ENCODE data around the gene ZNF536. TPM values are rescaled to one million over a fixed set of nuclear protein-coding genes. Genes with fewer than 3 reads are reported as not detected.

Gene ZNF536
- total RNA-seq, 6 donors from 2014 or later: 0.34 to 0.78 (median 0.71) TPM; not detected in 2

- WGBS, 2 donors: 90 to 91% methylated on average over 10 of the region's 10 CpGs
- DNase-seq: no peak
- TF ChIP-seq CTCF (IDR thresholded peaks at IDR 0.05): no peak
- TF ChIP-seq POLR2AphosphoS5 (IDR thresholded peaks at IDR 0.05): no peak
- no peak for TF ChIP-seq EP300 (IDR thresholded peaks at IDR 0.05)
- no peak for TF ChIP-seq POLR2A (IDR thresholded peaks at IDR 0.05)
- no peaks in the 10 kb centered on the region for H3K9me3 ChIP-seq
- no peaks in the 10 kb centered on the region for H3K4me1 ChIP-seq
- H3K27me3 ChIP-seq: no peaks in the 10 kb centered on the region
- H3K36me3 ChIP-seq: no peaks in the 10 kb centered on the region
- ATAC-seq (ENCODE audit: low FRiP score in 2 of 2): no peak
- H3K4me3 ChIP-seq: no peak overlapping the region
- no peak overlapping the region for H3K27ac ChIP-seq
Observed at GRCh38 chr19:30332445-30333234, 39.5 kb upstream of the ZNF536 start.

- 75% methylated on average over 12 of the region's 12 CpGs for WGBS, 2 donors
- Histone ChIP-seq H3K27me3 (no peaks in the 10 kb centered on the region), H3K4me3 (no peak overlapping the region), H3K9me3 (no peaks in the 10 kb centered on the region), H3K4me1 (no peaks in the 10 kb centered on the region), H3K36me3 (no peaks in the 10 kb centered on the region), H3K27ac (no peak overlapping the region)
- no peak for TF ChIP-seq CTCF (IDR thresholded peaks at IDR 0.05)
- TF ChIP-seq EP300 (IDR thresholded peaks at IDR 0.05): no peak
- no peak for TF ChIP-seq POLR2A (IDR thresholded peaks at IDR 0.05)
- TF ChIP-seq POLR2AphosphoS5 (IDR thresholded peaks at IDR 0.05): no peak
- ATAC-seq (ENCODE audit: low FRiP score in 2 of 2) (no peak), DNase-seq (no peak)
Observed at GRCh38 chr19:30333291-30334065, 38.7 kb upstream of the ZNF536 start.

- Histone ChIP-seq H3K4me1 (no peaks in the 10 kb centered on the region), H3K4me3 (no peak overlapping the region), H3K27ac (no peak overlapping the region), H3K27me3 (no peaks in the 10 kb centered on the region), H3K36me3 (no peaks in the 10 kb centered on the region), H3K9me3 (no peaks in the 10 kb centered on the region)
- no peak for DNase-seq
- no peak for TF ChIP-seq CTCF (IDR thresholded peaks at IDR 0.05)
- no peak for TF ChIP-seq EP300 (IDR thresholded peaks at IDR 0.05)
- no peak for TF ChIP-seq POLR2AphosphoS5 (IDR thresholded peaks at IDR 0.05)
- TF ChIP-seq POLR2A (IDR thresholded peaks at IDR 0.05): no peak
- ATAC-seq (ENCODE audit: low FRiP score in 2 of 2): no peak
- 86 to 90% methylated on average over 7 to 10 of the region's 10 CpGs for WGBS, 2 donors
Observed at GRCh38 chr19:30334841-30335240, 37.3 kb upstream of the ZNF536 start.

- H3K9me3 ChIP-seq: no peaks in the 10 kb centered on the region
- 79 to 80% methylated on average over 14 of the region's 14 CpGs for WGBS, 2 donors
- no peak overlapping the region for H3K27ac ChIP-seq
- no peaks in the 10 kb centered on the region for H3K4me1 ChIP-seq
- H3K4me3 ChIP-seq: no peak overlapping the region
- TF ChIP-seq POLR2AphosphoS5 (IDR thresholded peaks at IDR 0.05): no peak
- no peak for TF ChIP-seq POLR2A (IDR thresholded peaks at IDR 0.05)
- no peak for TF ChIP-seq EP300 (IDR thresholded peaks at IDR 0.05)
- no peak for TF ChIP-seq CTCF (IDR thresholded peaks at IDR 0.05)
- no peaks in the 10 kb centered on the region for H3K27me3 ChIP-seq
- ATAC-seq (ENCODE audit: low FRiP score in 2 of 2) (no peak), DNase-seq (no peak)
- no peaks in the 10 kb centered on the region for H3K36me3 ChIP-seq
Observed at GRCh38 chr19:30335306-30335886, 36.8 kb upstream of the ZNF536 start.
